HG02610 (cell line): ENCODE results near the gene AIRE.

Source experiments
- ATAC-seq: cut with Tn5 transposase; IDR thresholded peaks from one replicate; pipeline ENCODE4 v1.9.1; 2021; ENCODE audit warnings: mild to moderate bottlenecking, moderate library complexity; ENCODE audit not compliant: unreplicated experiment

The AIRE gene

DNA sequence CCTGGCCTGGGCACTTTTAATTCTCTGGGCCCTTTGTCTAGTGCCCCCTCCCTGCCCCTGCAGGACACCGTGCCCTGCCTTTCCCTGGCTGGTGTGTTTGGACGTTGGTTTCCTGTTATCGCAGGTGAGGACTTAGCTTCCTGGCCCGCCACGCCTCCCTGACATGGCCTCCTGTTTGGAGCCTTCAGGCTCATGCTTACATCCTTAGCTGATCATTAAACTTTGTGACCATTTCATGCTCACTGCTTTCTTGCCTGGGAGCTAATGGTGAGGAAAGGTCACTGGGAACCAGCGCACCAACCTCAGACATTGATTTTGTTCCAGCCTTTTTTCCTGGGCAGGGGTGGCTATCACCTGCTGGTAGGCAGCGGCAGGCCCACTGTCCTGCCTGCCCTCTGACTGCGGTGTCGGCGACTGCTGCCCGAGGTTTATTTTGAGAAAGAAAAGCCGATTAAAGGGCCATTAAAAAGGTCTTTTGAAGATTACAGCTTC, 17.9 kb downstream of the AIRE start:
- no peak for ATAC-seq

DNA sequence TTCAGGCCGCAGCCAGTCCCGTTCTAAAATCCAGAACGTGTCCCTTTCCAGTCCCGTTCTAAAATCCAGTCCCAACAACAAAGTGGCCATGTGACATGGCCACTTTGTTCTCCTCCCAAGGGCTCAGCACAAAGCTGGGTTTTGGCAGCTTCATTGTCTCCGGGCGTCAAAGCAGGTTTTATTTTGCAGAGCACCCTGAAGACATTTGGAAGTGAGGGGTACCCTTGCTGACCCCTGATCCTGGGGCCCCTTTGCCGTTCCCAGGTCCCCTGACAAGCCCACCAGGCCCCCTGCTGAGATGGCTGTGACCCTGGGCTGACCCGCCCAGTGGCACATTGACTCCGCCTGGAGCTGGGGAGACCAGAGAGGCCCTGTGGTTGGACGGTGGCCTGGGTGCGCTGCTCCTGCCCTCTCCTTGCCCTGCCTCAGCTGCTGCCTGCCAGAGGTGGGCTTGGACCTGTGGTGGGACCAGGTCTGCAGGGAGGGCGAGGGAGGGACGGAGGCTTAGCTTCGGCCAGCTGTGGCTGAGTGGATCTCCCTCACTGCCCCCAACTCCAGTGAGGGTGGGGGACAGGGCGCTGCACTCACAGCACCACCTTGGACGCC, 18.4 kb downstream of the AIRE start:
- ATAC-seq, result no peak

DNA sequence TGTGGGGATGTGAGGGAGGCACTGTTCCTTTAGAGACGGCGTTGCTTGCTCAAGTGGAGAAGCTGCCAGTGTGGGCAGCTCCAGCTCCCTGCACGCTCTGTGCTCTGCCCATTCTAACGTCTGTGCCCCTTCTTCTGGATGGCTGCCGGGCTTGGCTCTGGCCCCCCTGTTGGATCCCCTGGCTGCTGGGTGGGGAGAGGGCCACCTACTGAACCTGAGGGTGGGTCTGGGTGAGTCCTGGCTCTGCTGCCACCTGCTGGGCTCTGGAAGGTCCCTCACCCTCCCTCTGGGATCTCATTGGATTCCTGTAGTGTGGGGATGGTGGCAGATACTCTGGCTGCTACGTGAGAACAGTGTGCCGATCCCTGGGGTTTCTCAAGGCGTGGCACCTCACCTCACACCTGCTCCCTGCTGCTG, 19.2 kb downstream of the AIRE start:
- ATAC-seq, result no peak

DNA sequence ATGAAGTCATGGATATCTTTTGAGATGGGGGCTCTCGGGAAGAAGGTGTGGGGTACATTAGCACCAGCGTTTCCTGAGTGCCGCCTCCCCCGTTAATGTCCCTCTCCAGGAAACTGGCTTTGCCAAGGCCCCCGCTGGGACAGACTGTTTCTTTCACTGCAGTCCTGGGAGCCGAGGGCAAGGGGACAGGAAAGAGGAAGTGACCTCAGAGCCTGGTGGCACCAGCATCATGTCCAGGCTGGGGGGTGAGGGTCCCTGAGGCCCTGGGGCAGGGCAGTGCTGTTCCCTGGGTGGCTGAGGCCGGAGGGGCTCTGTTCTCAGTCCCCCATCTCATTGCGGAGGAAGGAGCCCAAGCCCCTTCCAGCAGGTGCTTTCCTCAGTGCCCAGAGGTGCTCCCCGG, 20.0 kb downstream of the AIRE start:
- no peak for ATAC-seq

GRCh38 chr21:44306936-44307704, 21.4 kb downstream of the AIRE start:
- ATAC-seq, result no peak

GRCh38 chr21:44310628-44311507, 25.2 kb downstream of the AIRE start:
- ATAC-seq, result no peak

GRCh38 chr21:44312089-44312488, 26.4 kb downstream of the AIRE start:
- ATAC-seq, result no peak

DNA sequence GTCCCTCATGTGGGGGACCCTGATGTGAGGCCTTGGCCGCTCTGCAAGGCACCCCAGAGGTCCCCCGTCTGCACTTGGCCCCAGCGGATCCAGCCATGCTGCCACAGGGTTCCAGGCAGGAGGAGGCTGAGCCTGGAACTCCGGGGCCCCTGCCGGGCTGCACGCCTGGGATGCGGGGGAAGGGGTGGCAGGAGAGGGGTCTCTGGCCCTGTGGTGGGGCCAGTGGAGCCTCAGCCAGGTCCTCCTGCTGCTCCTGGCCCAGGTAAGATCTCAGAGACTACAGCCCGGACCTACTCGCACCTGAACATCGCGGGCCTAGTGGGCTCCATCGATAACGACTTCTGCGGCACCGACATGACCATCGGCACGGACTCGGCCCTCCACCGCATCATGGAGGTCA, 27.0 kb downstream of the AIRE start:
- ATAC-seq, result no peak

DNA sequence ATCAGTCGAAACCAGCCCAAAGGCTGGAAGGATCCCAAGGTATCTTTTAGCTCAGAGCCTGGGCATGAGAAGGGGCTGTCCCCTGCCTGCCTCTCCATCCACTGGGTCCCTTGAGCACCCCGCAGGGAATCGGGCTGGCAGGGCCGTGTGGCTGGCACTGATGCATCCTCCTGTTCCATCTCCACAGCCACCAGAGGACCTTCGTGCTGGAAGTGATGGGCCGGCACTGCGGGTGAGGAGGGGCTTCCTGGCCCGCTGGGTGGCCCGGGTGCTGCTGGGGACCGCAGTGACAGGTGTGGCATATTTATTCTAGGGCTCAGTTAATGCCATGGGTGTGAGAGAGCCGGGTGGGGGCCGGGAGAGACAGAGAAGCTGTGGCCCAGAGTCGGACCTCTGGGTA, 27.8 kb downstream of the AIRE start:
- ATAC-seq, result no peak

GRCh38 chr21:44314128-44314527, 28.5 kb downstream of the AIRE start:
- no peak for ATAC-seq

GRCh38 chr21:44314561-44314960, 28.9 kb downstream of the AIRE start:
- ATAC-seq, result no peak

GRCh38 chr21:44315691-44316203, 30.1 kb downstream of the AIRE start:
- ATAC-seq, result no peak

- no peak for ATAC-seq
These were observed 30.7 kb downstream of the AIRE start for GRCh38 chr21:44316277-44316900.

DNA sequence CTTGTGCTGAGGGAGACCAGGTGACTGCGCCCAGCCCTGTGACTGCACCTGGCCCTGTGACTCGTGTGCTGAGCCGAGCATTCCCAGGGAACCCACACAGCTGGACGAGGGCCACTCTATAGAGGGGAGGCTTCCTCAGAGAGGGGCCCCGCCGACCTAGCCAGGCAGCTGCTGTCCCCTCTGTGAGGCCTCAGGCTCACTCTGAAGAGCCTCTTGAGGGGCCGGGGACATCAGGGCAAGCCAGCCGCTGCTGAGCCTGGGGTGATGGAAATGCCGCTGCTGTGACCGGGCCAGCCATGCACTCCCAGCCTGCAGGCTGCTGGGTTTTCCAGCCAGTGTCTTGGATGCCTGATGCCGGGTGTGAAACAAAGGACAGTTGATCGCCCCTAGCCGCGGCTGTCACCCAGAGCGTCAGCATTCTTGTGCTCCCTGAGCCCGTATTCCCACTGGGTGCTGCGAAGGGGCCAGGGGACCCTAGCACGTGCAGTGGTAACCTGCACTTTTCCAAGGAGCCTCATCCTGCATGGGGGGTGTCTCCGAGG, 31.6 kb downstream of the AIRE start:
- ATAC-seq, result no peak

GRCh38 chr21:44317871-44318270, 32.2 kb downstream of the AIRE start:
- ATAC-seq, result no peak

DNA sequence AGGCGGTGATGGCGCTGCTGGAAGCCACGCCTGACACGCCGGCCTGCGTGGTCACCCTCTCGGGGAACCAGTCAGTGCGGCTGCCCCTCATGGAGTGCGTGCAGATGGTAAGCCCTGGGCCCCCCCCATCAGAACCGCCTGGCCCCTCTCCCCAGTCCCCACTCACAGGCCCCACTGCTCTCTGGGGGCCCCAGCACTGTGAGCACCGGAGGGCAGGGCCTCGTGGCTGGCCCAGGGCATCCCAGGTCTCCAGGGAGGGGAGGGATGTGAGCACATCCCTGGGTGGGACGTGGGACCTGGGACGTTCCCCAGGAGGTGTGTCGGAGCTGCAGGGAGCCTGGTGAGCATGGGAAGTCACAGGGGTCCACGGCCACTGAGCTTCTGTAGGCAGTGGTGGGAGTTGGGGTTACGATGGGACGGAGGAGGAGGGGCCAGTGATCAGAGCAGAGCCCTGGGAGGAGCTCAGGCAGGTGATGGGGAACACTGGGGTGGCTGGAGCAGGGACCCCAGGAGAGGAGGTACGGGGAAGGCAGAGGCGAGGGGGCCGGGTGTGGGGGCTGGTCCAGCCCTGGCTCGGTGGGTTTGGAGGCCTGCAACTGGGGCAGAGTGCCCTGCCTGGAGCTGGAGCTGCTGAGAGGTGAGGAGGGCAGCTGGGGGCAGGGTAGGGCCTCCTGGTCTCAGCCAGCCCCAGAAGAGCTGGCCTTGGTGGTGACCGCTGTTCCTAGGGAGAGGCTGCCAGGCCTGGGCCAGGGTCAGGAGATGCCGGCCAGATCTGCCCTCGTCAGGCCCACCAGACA, 33.0 kb downstream of the AIRE start:
- no peak for ATAC-seq

GRCh38 chr21:44319407-44320065, 33.9 kb downstream of the AIRE start:
- ATAC-seq, result no peak

- ATAC-seq, result no peak
These were observed 35.2 kb downstream of the AIRE start for GRCh38 chr21:44320847-44321246.

DNA sequence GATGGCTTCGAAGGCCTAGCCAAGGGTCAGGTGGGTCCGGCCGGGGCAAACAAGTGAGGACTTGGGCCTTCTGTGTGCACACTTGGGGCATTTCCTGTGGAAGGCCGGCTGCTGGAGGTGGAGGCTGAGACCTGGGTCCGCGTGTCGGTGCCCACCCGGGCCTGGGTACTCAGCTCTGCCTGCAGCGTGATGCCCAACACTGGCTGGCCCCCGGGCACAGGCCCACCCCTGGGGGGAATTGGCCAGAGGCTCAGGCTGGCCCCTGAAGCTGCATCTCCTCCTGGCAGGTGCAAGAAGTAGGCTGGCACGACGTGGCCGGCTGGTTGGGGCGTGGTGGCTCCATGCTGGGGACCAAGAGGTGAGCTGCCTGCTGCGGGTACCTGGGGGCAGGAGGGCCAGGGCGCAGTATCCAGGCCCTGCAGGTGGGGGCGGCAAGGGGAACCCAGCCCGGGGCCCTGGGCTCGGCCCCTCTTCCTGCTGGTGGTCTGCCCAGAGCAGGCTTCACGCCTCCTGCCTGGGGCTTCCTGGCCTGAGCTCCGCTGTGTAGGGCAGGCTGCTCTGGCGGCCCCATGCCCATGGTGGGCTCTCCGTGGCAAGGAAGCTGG, 36.3 kb downstream of the AIRE start:
- ATAC-seq, result no peak
